K562 (cell line): ENCODE results near the gene SYS1. TPM values are rescaled to one million over a fixed set of nuclear protein-coding genes. Genes with fewer than 3 reads are reported as not detected.

Source experiments
- ATF7 ChIP-seq: fragments of 450-650 bp; IDR thresholded peaks from 2 replicates; pipeline ENCODE4 v1.7.1; 2014; ENCODE audit warnings: mild to moderate bottlenecking, moderate library complexity
- CEBPB ChIP-seq: fragments of 450-650 bp; IDR thresholded peaks from 2 replicates; pipeline ENCODE4 v1.6.1; 2016; ENCODE audit warnings: missing genetic modification characterization, missing compliant biosample characterization
- ELF4 ChIP-seq: fragments of 450-650 bp; formaldehyde crosslinking; IDR thresholded peaks from 2 replicates; pipeline ENCODE4 v1.4.0; 2022; ENCODE audit warnings: missing genetic modification characterization
- GABPB1 ChIP-seq: sonication (generic); formaldehyde crosslinking; IDR thresholded peaks from 2 replicates; pipeline ENCODE4 v1.8.0; 2022; ENCODE audit warnings: mild to moderate bottlenecking, missing genetic modification reagents
- MEIS2 ChIP-seq: fragments of 450-650 bp; IDR thresholded peaks from 2 replicates; pipeline ENCODE4 v1.6.1; 2014; ENCODE audit warnings: mild to moderate bottlenecking; ENCODE audit not compliant: partially characterized antibody
- NFIC ChIP-seq: fragments of 450-650 bp; IDR thresholded peaks from 2 replicates; pipeline ENCODE4 v1.6.1; 2017; ENCODE audit warnings: mild to moderate bottlenecking, inconsistent platforms
- NONO ChIP-seq, 2 experiments: fragments of 200-400 bp in 1 of 2; fragments of 450-650 bp in 1 of 2; formaldehyde crosslinking in 1 of 2; IDR thresholded peaks; 2 replicates each; pipeline ENCODE4 v1.6.1; 2017; ENCODE audit warnings: low read depth in 2 of 2, mild to moderate bottlenecking in 2 of 2, moderate library complexity in 2 of 2, low read length in 1 of 2
- RBFOX2 ChIP-seq: fragments of 200-400 bp; formaldehyde crosslinking; IDR thresholded peaks from 2 replicates; pipeline ENCODE4 v1.6.1; 2017; ENCODE audit warnings: low read depth, mild to moderate bottlenecking, low read length, moderate library complexity
- TCFL5 ChIP-seq: fragments of 250-450 bp; sonication (Bioruptor Pico); conservative IDR thresholded peaks from 2 replicates; pipeline ENCODE4 v1.6.1; 2021; ENCODE audit warnings: mild to moderate bottlenecking, moderate library complexity, matching md5 sums
- YY1 ChIP-seq, 3 experiments: IDR thresholded peaks; 2 replicates each; pipeline ENCODE4 v1.6.1; 2011; ENCODE audit warnings: low read length in 2 of 3, mild to moderate bottlenecking in 2 of 3, moderate library complexity in 2 of 3, borderline replicate concordance in 1 of 3, control low read depth in 1 of 3, low read depth in 1 of 3; ENCODE audit not compliant: insufficient read depth in 3 of 3, insufficient replicate concordance in 2 of 3, control insufficient read depth in 1 of 3, insufficient read length in 1 of 3; ENCODE audit errors: extremely low read depth in 1 of 3
- ZNF175 ChIP-seq: fragments of 200-800 bp; sonication (Bioruptor generic); IDR thresholded peaks from 2 replicates; pipeline ENCODE4 v1.6.1; 2016; ENCODE audit warnings: low read depth, mild to moderate bottlenecking, missing genetic modification characterization, missing compliant biosample characterization
- polyA plus RNA-seq, 8 experiments: library from polyadenylated mRNA; depleted of rRNA in 4 of 8; stranded (reverse) in 5 of 8; unstranded in 3 of 8; fragments of >200 nt; fragmentation: Nextera tagmentation in 2 of 8; fragmentation: Illumina TruSeq in 1 of 8; extraction: Ambion mirVana in 2 of 8; extraction: Trizol in 1 of 8; gene quantifications; 2 replicates each; pipeline versions ENCODE4 v1.2.1 to v1.2.3, GENCODE V29; 2011 to 2014; ENCODE audit warnings: inconsistent platforms in 1 of 8, missing spikeins in 1 of 8
- total RNA-seq, 7 experiments: library from RNA; depleted of rRNA in 6 of 7; stranded (reverse); fragments of >200 nt in 6 of 7; fragmentation: Illumina TruSeq in 2 of 7; extraction: Trizol in 2 of 7; gene quantifications; 2 replicates each; pipeline versions ENCODE4 v1.2.1 to v1.2.3, GENCODE V29; 2011 to 2021; ENCODE audit warnings: low replicate concordance in 1 of 7
- TF ChIP-seq, protein P1 (sequence below), 2 experiments: IDR thresholded peaks; 2 replicates each; pipeline ENCODE4 v1.6.1; 2011; ENCODE audit warnings: borderline replicate concordance in 1 of 2, control low read depth in 1 of 2, low read depth in 1 of 2, low read length in 1 of 2, mild to moderate bottlenecking in 1 of 2, mixed read lengths in 1 of 2, moderate library complexity in 1 of 2; ENCODE audit not compliant: insufficient read depth in 1 of 2, insufficient read length in 1 of 2, poor library complexity in 1 of 2, severe bottlenecking in 1 of 2; ENCODE audit errors: extremely low read depth in 1 of 2

Gene SYS1
- total and polyA plus RNA-seq, 9 of the 15 experiments (the other 6 are each of a cell fraction or from before 2014, with no cell fraction given): 11.1 to 25.2 (median 17.5) TPM

DNA sequence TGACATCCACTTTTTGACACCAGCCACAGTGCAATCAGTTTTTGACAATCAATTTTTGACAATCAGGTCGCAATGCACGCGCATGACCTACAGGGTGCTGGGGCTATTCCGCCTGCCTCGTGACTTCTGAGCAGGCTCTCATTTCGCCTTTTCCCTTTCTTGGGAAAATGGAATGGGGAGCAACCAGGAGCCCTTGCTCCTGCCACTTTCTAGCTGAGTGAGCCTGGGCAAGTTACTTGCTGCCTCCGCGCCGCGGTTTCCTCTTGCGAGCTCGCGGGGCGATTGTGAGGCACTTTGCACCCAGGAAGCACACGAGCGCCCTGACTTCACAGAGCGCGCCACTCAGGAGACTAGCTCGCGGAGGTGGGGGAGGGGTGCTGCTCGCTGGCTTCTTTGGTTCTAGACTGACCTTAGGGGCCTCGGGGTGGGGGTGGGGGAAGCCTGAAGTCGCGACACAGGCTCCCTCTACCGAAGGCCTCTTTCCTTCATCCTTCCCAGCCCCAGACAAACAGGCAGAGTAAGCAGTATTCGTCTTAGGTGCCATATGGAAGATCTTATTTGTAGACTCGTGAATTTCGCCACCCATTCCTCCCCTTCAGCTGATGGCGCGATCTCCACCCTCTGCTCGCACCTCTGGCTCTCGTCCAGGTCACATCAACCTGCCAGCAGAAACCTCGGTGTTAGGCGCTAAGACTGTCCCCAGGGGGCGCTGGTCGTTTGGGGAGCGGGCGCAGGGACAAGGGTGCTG lies 10.6 kb downstream of the SYS1 start (continued):
- TF ChIP-seq, protein P1, sequence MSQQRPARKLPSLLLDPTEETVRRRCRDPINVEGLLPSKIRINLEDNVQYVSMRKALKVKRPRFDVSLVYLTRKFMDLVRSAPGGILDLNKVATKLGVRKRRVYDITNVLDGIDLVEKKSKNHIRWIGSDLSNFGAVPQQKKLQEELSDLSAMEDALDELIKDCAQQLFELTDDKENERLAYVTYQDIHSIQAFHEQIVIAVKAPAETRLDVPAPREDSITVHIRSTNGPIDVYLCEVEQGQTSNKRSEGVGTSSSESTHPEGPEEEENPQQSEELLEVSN (IDR thresholded peaks at IDR 0.05; ENCODE audit: borderline replicate concordance in 1 of 2, extremely low read depth in 1 of 2, insufficient read depth in 1 of 2, insufficient read length in 1 of 2, low read depth in 1 of 2, low read length in 1 of 2, poor library complexity in 1 of 2, severe bottlenecking in 1 of 2): peak in 1 of 2 experiments; percentile 51
- TF ChIP-seq GABPB1 (CRISPR knock-in tag) (peak; percentile 52; the same call in 1 of the 2 replicates), CEBPB (tag) (peak; percentile 43; the same call in 1 of the 2 replicates), RBFOX2 (peak; percentile 84), ZNF175 (0 out of 2 replicates have a peak, but pooled peaks have one; percentile 35), ELF4 (CRISPR knock-in tag) (peak; percentile 81; the same call in 1 of the 2 replicates), YY1 (IDR thresholded peaks at IDR 0.05; ENCODE audit: borderline replicate concordance in 1 of 3, control insufficient read depth in 1 of 3, extremely low read depth in 1 of 3, insufficient read depth in 3 of 3, insufficient read length in 1 of 3, insufficient replicate concordance in 2 of 3, low read depth in 1 of 3, low read length in 2 of 3) (peak in 1 of 3 experiments; percentile 17), MEIS2 (peak; percentile 93), NFIC (peak; percentile 99), TCFL5 (CRISPR knock-in tag) (no peak), NONO (IDR thresholded peaks at IDR 0.05; ENCODE audit: low read depth in 2 of 2, low read length in 1 of 2) (0 out of 4 replicates have a peak, but pooled peaks of 1 of the 2 experiments have one; percentile 54), ATF7 (peak; percentile 84; the same call in 1 of the 2 replicates)
